Activated naive CD4-positive, alpha-beta T cell treated with anti-CD3 and anti-CD28 coated beads, Interleukin-2, amount 50 U/mL, for 72 hours (primary cell): ENCODE measurements around the gene CCDC85C. TPM values are rescaled to one million over a fixed set of nuclear protein-coding genes. Genes with fewer than 3 reads are reported as not detected.

Source experiments
- ATAC-seq, 2 donors: fragments of 150-1000 bp; cut with Tn5 transposase; 2 replicates each; pipeline ENCODE4 v1.10.0; 2021; ENCODE audit warnings: mild to moderate bottlenecking in 2 of 2, moderate library complexity in 2 of 2
- DNase-seq, 2 donors: peaks; one replicate each; pipeline ENCODE4 v3.0.0; 2021 to 2022; ENCODE audit warnings: low spot score in 2 of 2
- H3K27ac Mint-ChIP-seq, 2 donors: one replicate each; pipeline ENCODE4 v1.8.0; 2022; ENCODE audit warnings: mild to moderate bottlenecking in 2 of 2, mixed read lengths in 2 of 2
- H3K36me3 Mint-ChIP-seq, 2 donors: one replicate each; pipeline ENCODE4 v1.8.0; 2022; ENCODE audit warnings: mixed read lengths in 2 of 2
- H3K9me3 Mint-ChIP-seq, 2 donors: one replicate each; pipeline ENCODE4 v1.8.0; 2022; ENCODE audit warnings: mixed read lengths in 2 of 2
- total RNA-seq, 2 donors: library from RNA; stranded (reverse); gene quantifications; one replicate each; pipeline ENCODE4 v1.2.3, GENCODE V29; 2022

The CCDC85C gene
- total RNA-seq, 2 donors from 2014 or later = 5.1 to 8.4 TPM

DNA sequence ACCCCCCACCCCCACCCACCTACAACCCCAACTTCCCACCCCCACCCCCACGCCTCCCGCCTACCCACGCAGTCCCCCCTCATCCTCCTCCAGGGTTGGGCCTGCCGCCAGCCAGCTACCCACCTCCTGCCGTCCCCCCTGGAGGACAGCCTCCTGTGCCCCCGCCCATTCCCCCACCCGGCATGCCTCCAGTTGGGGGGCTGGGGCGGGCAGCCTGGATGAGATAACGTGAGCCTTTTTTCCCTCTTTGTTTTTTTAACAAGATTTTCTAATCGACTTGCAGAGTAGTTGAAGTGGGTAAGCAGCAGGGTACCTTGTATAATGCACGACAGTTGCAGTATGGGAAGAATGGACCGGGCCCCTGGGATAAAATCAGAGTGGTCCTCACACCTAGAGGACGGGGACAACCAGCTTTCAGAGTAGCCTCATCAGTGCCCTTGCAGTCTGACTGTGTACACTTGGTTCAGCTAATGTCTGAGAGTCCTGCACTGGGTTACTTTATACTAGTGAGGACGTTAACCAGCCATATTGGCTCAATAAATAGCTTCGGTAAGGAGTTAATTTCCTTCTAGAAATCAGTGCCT is 93.4 kb downstream of the CCDC85C start:
- ATAC-seq (no peak), DNase-seq (no peak)
- Mint-ChIP-seq H3K9me3 (no peaks in the 10 kb centered on the region), H3K36me3 (peaks cover 10 to 21% of the 10 kb centered on the region in 2 donors), H3K27ac (peak overlapping the region in 1 of 2 donors; percentile 44)

DNA sequence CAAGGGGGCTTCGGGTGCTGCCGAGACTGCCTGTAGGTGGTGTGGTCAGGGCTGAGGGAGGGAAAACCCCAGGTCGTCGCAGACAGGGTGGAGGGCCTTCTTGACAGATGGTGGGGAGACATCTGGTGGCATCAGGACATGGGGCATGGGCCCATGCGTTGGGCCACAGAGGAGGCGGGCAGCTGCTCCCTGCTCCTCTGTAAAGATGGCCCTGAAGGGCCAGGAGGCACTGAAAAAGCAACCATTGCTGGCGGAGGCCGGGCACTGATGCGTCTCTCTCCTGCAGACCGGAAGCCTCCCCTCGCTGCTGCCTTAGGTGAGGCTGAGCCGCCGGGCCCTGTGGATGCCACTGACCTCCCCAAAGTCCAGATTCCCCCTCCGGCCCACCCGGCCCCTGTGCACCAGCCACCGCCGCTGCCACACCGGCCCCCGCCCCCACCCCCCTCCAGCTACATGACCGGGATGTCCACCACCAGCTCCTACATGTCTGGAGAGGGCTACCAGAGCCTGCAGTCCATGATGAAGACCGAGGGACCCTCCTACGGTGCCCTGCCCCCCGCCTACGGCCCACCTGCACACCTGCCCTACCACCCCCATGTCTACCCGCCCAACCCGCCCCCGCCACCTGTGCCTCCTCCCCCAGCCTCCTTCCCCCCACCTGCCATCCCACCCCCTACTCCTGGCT is 94.0 kb downstream of the CCDC85C start:
- DNase-seq = peak in 1 of 2 donors; percentile 43
- Mint-ChIP-seq H3K27ac (peak overlapping the region in 1 of 2 donors; percentile 77), H3K36me3 (peaks cover 10 to 21% of the 10 kb centered on the region in 2 donors)

DNA sequence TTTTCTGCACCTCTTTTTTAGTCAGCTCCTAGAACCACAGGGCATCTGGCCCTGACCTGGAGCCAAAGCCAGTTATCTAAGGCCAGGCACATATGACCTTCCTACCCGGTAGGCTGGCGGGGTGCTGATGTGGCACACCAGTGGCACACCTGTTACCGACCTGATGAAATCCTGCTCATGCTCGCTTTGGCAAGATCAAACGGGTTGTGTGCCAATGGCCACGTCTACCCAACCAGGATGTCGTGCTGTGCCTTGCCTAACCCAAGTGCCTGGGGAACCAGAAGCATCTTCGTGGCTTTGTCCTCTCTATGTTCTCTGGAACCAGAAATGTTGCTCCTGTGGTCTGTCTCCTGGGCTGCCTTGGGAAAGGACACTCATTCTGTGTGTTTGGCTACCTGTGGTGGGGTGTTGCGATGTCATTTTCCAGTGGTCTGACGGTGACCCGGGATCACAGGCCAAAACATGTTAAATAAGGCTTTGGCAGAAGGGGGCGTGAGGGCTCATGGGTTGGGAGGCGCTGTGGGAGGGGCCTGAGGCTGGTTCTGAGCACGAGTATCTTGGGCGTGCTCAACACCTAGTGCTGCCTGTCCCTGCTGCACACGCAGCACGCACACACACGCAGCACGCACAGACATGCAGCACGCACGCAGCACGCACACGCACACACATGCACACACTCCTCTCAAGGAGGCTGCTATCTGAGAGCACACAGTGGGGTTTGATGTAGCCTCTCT is 94.9 kb downstream of the CCDC85C start:
- DNase-seq (no peak), ATAC-seq (no peak)
- Mint-ChIP-seq H3K27ac (peak overlapping the region; percentile 77 to 79), H3K36me3 (peaks cover 10 to 21% of the 10 kb centered on the region in 2 donors), H3K9me3 (no peaks in the 10 kb centered on the region)

More for the DNA sequence above, 94.0 kb downstream of the CCDC85C start:
- no peaks in the 10 kb centered on the region for H3K9me3 Mint-ChIP-seq
- no peak for ATAC-seq

DNA sequence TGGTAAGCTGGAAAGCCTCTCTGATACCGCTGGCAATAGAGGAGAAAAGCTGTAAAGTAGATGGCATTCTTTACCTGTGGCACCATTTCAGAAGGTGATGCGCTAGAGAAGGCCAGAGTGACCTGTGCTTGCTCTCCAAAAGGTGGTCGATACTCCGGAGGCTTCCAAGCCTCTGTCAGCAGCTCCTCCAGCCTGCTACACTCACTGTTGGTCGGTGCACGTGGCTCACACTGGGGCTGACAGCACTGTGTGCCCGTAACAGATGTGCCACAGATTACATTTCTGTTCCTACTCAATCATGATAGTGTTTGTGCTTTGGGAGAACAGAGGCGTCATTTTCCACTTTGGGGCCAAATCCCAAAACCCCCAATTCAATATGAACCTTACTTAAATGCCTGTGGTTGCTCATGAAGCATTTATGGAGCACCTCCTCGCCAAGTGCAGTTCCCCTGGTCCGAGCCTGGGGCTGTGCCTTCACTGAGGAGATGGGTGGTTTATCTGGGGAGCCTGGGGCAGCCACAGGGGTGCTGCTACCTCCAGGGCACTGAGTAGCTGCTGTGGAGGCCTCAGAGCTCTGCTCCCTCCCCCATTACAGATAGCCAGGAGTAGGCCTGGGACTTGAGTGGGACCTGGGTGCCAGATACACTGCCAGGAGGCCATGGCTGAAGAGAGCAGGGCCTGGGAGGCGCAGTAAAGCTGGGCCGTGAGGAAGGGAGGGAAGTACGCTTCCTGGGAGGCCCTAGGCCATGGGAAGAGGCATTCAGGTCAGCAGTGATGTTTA is 96.0 kb downstream of the CCDC85C start:
- no peaks in the 10 kb centered on the region for H3K9me3 Mint-ChIP-seq
- ATAC-seq (no peak), DNase-seq (no peak)
- peaks cover 10 to 24% of the 10 kb centered on the region in 2 donors for H3K36me3 Mint-ChIP-seq
- peak overlapping the region; percentile 75 to 79 for H3K27ac Mint-ChIP-seq

DNA sequence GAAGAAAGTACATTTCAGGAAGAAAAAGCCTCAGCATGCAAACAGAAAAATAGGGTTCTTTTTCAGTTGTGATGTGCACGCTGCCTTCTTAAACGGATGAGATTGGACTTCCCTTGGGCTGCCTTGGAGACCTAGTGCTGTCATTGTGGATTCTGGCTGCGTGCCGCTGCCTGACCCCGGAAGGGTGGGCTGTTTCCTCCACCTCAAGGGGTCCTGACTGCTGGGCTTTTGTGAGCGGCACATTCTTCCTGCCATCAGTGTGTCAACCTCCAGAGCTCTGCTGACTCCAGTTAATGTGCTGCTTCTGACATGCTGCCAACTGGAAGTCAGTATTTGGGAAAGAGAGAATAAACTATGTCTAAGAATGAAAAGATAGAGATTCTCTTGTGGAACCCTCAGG is 97.7 kb downstream of the CCDC85C start:
- DNase-seq = no peak
- peak overlapping the region in 1 of 2 donors; percentile 83 for H3K27ac Mint-ChIP-seq
- peaks cover 10 to 26% of the 10 kb centered on the region in 2 donors for H3K36me3 Mint-ChIP-seq
- H3K9me3 Mint-ChIP-seq = no peaks in the 10 kb centered on the region
- ATAC-seq = no peak

DNA sequence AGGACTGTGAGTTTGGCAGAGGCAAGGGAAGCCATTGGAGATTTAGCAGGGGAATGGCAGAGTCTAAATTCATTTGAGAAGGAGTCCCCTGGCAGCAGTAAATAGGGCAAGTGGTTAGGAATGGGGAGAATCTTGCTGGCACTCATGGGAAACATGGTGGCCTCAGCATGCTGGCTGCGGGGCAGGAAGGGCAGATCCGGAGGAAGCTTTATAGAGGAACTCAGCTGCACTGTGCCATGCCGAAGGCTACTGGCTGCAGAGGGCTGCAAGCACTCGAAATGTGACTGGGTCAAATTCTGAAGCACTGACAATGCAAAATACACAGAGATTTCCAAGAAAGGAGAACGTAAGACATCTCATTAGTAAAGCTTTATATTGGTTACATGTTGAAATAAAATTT is 98.9 kb downstream of the CCDC85C start:
- no peaks in the 10 kb centered on the region for H3K9me3 Mint-ChIP-seq
- peaks cover 10 to 26% of the 10 kb centered on the region in 2 donors for H3K36me3 Mint-ChIP-seq
- peak overlapping the region in 1 of 2 donors; percentile 0 for H3K27ac Mint-ChIP-seq
- ATAC-seq (no peak), DNase-seq (no peak)

DNA sequence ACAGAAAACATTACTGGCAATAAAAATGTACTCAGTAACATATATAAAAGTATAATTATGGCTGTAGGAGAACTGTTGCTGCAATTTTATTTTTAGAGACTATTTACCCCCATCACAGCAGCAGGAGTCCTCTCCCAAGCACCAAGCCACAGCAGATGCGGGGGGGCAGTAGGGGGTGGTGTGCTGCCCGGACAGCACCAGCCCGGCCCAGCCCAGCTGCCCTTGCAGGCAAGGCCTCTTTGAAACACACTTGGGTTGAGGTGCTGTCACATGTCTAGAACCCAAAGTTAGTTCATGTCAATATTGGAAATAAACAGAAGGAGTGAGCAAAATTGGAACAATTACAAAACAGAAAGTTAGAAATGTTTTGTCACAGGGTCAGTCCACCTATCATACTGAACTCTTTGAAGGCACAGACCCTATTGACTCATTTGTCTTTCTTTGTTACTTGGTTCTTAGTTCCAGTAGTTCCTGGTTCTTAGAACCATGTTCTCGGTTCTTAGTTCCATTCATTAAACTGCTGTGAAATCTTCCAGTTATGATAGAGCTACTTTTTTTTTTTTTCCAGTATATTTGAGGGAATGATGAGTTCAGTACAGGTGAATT is 100.1 kb downstream of the CCDC85C start:
- Mint-ChIP-seq H3K9me3 (no peaks in the 10 kb centered on the region), H3K27ac (peak overlapping the region; percentile 22 to 81), H3K36me3 (peaks cover 6 to 23% of the 10 kb centered on the region in 2 donors)
- peak in 1 of 2 donors; percentile 80 for ATAC-seq
- DNase-seq = no peak

DNA sequence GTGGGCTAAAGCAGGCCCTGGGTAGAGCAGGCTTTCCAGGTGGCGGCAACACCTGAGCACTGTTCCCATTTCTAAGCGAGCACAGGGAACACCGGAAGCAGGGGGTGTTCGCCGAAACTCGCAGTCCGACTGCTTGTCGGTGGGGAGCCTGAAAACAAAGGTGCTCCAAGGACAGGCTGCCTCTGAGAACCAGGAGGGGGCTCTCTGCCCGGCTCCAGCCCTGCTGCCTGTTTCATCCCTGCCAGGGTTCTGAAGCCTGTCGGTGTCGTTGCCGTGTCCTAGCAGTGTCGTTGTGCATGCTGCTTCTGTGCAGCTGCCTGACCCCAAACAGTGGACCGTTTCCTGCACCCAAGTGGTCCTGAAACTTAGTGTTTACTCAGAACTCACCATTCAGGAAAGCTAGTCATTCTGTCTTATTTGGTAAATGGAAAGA is 101.0 kb downstream of the CCDC85C start:
- DNase-seq (no peak), ATAC-seq (peak in 1 of 2 donors; percentile 35)
- Mint-ChIP-seq H3K36me3 (peaks cover 6 to 16% of the 10 kb centered on the region in 2 donors), H3K9me3 (no peaks in the 10 kb centered on the region), H3K27ac (no peak overlapping the region)

DNA sequence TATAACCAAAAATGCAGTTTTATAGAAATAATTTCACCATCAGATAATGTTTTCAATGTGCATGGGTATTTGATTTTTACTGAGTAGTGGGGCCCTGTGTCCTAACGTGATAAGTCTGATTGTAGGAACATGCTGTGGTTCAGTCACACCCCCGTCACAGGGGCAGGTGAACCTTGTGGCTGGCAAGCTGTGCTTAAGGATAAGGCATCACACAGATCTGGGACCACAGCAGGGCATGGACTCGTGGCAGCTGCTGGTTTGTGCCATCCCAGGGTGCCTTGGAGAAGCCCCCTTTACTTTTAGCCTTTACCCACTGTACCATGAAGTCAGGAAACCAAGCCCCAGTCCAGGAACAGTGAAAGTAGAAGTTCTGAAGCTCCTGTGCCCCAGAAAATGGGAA is 106.1 kb downstream of the CCDC85C start:
- Mint-ChIP-seq H3K36me3 (peaks cover 0 to under 1% of the 10 kb centered on the region in 2 donors), H3K9me3 (no peaks in the 10 kb centered on the region), H3K27ac (no peak overlapping the region)
- ATAC-seq = no peak
- DNase-seq = no peak

DNA sequence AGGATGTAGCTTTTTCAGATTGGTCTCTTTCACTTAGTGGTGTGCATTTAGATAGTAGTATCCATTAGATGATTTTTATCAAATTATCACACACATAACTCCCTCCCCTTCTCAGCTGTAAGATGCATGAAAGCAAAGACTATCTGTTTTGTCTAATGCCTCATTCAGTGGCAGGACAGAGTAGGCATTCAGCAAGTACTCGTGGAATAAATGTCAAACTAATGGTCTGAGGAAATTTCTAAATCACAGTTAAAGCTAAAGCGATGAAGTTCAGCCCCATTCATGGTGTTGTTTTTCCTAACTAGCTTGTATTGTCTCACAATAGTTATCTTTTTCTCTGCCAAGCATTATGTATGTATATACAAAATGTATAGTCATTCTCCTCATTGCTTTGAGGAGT is 106.7 kb downstream of the CCDC85C start:
- Mint-ChIP-seq H3K36me3 (no peaks in the 10 kb centered on the region), H3K27ac (peak overlapping the region in 1 of 2 donors; percentile 73), H3K9me3 (no peaks in the 10 kb centered on the region)
- ATAC-seq (no peak), DNase-seq (no peak)

DNA sequence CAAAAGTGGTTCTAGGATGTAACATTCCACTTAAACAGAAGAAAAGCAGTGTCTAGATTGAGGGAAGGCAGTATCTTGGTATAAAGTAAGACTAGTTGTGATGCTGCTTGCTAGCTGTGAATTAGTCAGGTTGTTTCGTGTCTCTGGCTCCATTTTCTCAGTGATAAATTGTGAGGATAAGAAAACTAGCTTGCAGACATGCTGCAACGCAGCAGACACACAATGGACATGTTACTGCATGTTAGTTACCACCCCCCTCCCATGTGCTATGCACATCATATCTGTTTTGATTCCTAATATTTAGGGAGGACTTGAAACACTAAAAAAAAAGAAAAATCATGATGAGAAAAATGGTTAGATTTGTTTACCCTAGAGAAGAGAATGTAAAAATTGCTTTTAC is 119.9 kb downstream of the CCDC85C start:
- ATAC-seq = no peak
- Mint-ChIP-seq H3K9me3 (no peaks in the 10 kb centered on the region), H3K36me3 (peaks cover 15% of the 10 kb centered on the region in 2 donors), H3K27ac (no peak overlapping the region)
- no peak for DNase-seq

DNA sequence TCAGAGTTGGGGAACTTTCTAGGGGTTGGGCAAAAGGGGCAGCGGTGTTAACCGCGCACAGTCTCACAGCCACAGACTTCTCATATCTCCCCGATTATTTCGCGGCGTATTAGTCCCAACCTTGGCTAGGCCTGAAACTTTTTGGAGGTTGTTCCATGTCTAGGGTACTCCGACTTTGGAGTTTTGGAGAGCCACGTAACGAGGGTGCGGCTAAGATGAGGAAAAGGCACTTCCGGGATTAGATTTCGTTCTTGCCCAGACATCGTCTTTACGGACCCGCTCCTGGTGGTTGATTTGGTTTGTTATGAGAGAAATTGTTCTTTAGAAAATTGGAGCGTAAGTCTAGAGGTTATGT is 122.3 kb downstream of the CCDC85C start:
- Mint-ChIP-seq H3K36me3 (peaks cover 17% of the 10 kb centered on the region in 2 donors), H3K27ac (peak overlapping the region; percentile 97 to 99), H3K9me3 (no peaks in the 10 kb centered on the region)
- DNase-seq (peak in 1 of 2 donors; percentile 13), ATAC-seq (no peak)

DNA sequence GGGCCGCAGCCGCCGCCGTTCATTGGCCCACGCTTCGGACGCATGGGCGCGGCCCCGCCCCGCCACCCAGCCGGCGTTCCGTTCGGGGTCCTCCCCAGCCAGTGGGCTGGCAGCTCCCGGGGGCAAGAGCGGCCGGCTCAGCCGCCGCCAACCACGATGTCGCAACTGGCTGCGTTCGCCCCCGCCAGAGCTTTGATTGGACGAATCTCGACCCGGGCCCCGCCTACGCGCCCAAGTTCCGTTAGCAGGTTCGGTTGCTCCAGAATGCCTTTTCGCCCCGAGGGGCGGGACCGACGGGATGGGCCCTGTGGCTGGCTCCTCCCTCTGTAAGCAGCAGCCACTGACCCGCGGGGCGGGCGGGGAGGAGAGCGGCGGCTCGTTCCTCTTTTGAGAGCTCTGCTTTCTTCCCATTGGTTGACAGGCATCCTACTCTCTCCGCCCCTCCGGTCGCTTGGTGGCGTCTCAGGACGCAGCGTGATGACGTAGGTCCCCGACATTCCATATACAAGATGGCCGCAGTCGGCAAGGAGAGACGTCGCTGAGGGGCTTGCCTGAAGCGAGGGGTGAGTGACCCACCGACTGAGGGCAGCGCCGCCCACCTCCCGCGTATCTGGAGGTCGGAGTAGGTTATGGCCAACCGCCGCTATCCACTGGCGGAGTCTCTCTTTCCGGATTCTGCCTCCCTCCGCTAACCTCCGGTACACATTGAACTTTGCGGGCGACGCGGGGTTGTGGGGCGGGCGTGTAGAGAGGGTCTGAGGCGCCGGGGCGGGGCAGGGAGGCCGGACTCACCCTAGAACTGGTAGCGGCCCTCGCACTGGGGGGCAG is 122.9 kb downstream of the CCDC85C start, which contains the start of gene CCNK:
TSS of gene CCNK (plus strand) at position 493 of the 828 bp plus-strand sequence. CDS start 11,269 bp downstream, outside the sequence.
- H3K36me3 Mint-ChIP-seq = peaks cover 17% of the 10 kb centered on the region in 2 donors
- ATAC-seq (peak; percentile 90 to 92), DNase-seq (peak; percentile 99 to 100)
- H3K9me3 Mint-ChIP-seq = no peaks in the 10 kb centered on the region
- peak within 1 kb of the TSS; percentile 97 to 99 for H3K27ac Mint-ChIP-seq

DNA sequence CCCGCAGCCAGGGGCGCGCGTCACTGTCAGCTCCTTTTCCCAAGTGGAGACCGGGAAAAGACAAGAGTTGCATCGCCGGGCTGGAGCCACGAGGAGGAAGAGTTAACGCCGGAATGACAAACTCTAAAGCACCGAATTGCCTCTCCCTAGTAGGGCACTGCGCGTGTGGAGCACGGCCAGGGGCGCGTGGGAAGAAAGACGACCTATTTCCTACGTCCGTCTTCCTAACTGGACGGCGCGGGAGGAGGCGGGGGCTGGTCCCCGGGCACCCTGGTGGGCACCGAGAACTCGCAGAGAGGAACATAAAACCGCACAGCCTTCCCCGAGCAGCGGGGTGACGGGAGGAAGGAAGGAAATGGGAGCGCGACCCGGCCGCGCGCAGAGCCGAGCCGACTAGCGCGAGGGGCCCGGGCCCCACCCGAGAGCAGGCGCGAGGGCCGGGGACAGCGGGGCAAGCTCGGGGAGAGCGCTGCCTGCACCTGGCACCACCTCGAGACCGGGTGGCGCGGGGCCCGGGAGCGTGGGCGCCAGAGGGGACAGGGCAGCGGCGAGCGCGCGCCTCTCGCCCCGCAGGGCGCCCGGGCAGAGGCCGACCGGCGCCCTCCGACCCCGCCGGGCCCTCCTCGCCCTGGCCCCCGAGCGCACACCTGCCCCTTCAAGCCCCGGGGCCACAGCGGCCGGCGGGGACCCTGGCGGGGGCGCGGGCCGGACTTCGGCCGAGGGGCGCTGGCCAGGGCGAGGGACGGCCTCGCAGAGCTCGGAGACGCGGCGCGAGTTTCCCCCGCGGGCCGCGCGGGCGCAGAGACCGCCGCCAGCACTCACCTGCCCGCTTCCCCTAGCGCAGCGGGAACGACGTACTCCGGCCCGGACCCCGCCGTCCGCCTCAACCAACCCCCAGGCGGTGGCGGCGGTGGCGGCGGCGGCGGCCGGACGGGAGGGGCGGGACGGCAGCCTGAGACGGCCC is 123.8 kb downstream of the CCDC85C start, which contains the start of gene SETD3:
TSS of gene SETD3 (minus strand) at position 954 of the 964 bp plus-strand sequence. CDS start 15,054 bp downstream, outside the sequence.
- H3K27ac Mint-ChIP-seq = peak within 1 kb of the TSS; percentile 97 to 99
- ATAC-seq (no peak), DNase-seq (peak; percentile 46 to 66)
- peaks cover 17% of the 10 kb centered on the region in 2 donors for H3K36me3 Mint-ChIP-seq
- no peaks in the 10 kb centered on the region for H3K9me3 Mint-ChIP-seq
